Epithelial cell of esophagus (primary cell): Measurements from ENCODE around the gene USP44.

Experiments
- DNase-seq: peaks from one replicate; pipeline ENCODE4 v3.0.0; 2010; ENCODE audit warnings: low read depth
- H3K4me3 ChIP-seq: 2 replicates; pipeline ENCODE4 v1.5.1; 2011; ENCODE audit warnings: mild to moderate bottlenecking, low read length, control low read depth
- TF ChIP-seq, protein P1 (sequence below): IDR thresholded peaks from 2 replicates; pipeline ENCODE4 v1.5.1; 2011; ENCODE audit warnings: low read depth, mild to moderate bottlenecking, low read length, control low read depth, inconsistent platforms; ENCODE audit not compliant: insufficient read depth; ENCODE audit errors: missing control alignments

The USP44 gene

DNA sequence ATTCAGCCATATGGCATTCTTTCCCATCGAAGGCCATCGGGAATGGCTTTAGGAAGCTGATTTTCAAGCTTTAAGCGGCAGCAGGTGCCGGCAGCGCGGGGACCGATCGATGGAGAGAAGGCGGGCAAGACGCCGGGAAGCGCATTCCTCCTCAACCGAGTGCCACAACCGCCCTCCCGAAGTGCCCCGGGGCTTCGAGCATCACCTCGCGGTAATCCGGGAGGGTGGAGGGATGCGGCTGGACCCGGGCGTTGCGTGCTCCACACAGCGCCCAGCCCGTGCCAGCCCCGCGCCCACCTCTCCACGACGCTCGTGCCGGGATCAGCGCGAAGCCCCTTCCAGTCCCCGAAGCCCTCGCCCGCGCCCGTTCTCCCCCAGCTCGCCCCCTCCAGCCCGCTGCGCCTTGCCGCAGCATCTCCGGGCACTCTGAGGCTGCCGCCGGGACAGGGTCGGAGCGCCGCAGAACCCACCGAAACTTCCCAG lies 3.2 kb downstream of the USP44 start:
- TF ChIP-seq, protein P1, sequence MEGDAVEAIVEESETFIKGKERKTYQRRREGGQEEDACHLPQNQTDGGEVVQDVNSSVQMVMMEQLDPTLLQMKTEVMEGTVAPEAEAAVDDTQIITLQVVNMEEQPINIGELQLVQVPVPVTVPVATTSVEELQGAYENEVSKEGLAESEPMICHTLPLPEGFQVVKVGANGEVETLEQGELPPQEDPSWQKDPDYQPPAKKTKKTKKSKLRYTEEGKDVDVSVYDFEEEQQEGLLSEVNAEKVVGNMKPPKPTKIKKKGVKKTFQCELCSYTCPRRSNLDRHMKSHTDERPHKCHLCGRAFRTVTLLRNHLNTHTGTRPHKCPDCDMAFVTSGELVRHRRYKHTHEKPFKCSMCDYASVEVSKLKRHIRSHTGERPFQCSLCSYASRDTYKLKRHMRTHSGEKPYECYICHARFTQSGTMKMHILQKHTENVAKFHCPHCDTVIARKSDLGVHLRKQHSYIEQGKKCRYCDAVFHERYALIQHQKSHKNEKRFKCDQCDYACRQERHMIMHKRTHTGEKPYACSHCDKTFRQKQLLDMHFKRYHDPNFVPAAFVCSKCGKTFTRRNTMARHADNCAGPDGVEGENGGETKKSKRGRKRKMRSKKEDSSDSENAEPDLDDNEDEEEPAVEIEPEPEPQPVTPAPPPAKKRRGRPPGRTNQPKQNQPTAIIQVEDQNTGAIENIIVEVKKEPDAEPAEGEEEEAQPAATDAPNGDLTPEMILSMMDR: no peak
- peak overlapping the region; percentile 39 for H3K4me3 ChIP-seq
- DNase-seq: no peak

GRCh38 chr12:95547522-95548055 lies 3.7 kb downstream of the USP44 start:
- DNase-seq: no peak
- no peak overlapping the region for H3K4me3 ChIP-seq
- TF ChIP-seq, protein P1: no peak

DNA sequence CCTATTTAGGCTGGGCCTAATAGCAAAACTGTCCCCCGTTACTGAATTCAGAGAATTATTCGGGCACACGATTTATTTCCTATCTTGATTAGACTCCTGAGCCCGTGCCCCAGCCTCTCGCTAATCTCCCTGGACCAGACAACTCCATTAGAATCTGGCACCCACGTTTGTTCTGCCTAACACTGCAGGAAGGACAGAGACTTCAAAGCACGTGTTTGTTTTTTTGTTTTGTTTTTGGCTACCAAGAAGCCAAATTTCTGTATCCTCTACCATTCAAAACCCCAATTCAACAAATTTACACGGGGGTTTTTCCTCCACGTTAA lies 4.8 kb downstream of the USP44 start:
- H3K4me3 ChIP-seq: no peak overlapping the region
- DNase-seq: no peak
- TF ChIP-seq, protein P1: no peak

GRCh38 chr12:95545731-95546490 lies 5.4 kb downstream of the USP44 start:
- DNase-seq: no peak
- no peak overlapping the region for H3K4me3 ChIP-seq
- TF ChIP-seq, protein P1: no peak

DNA sequence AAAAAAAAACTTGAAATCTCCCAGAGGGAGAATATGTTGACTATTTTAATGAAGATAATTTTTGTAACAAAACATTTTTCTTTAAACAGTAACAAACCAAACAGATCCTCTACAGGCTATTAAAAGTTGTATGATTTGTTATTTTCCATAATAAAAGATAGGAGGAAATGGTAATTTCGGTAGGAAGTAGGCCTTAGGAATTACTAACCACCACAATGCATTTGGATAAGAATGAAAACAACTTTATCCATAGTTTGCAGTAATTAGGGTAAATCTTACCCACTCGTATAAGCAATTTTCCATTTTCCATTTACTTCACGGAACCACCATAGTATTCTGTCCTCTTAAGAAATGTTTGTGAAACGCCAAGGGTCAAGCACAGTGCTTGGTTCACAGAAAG lies 6.0 kb downstream of the USP44 start:
- TF ChIP-seq, protein P1: no peak
- DNase-seq: no peak
- H3K4me3 ChIP-seq: no peak overlapping the region

GRCh38 chr12:95544756-95545155 lies 6.5 kb downstream of the USP44 start:
- TF ChIP-seq, protein P1: no peak
- H3K4me3 ChIP-seq: no peak overlapping the region
- no peak for DNase-seq

GRCh38 chr12:95543305-95543704 lies 8.0 kb downstream of the USP44 start:
- no peak for DNase-seq
- H3K4me3 ChIP-seq: no peak overlapping the region
- TF ChIP-seq, protein P1: no peak
